GM12874 (cell line): ENCODE results near the gene PCDHA8.

Experiments
- TF ChIP-seq, protein P1 (sequence below): IDR thresholded peaks from 2 replicates; pipeline ENCODE4 v1.5.1; 2011; ENCODE audit warnings: low read depth, mild to moderate bottlenecking, control low read depth, low read length, moderate library complexity; ENCODE audit not compliant: insufficient read depth

Gene PCDHA8

DNA sequence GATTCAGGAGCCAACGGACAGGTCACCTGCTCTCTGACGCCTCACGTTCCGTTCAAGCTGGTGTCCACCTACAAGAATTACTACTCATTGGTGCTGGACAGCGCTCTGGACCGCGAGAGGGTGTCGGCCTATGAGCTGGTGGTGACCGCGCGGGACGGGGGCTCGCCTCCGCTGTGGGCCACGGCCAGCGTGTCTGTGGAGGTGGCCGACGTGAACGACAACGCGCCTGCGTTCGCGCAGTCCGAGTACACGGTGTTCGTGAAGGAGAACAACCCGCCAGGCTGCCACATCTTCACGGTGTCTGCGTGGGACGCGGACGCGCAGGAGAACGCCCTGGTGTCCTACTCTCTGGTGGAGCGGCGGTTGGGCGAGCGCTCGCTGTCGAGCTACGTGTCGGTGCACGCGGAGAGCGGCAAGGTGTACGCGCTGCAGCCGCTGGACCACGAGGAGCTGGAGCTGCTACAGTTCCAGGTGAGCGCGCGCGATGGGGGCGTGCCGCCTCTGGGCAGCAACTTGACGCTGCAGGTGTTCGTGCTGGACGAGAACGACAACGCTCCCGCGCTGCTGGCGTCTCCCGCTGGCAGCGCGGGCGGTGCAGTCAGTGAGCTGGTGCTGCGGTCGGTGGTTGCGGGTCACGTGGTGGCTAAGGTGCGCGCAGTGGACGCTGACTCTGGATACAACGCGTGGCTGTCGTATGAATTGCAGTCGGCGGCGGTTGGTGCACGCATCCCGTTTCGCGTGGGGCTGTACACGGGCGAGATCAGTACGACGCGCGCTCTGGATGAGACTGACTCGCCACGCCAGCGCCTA lies 16.4 kb downstream of the PCDHA8 start:
- TF ChIP-seq, protein P1, sequence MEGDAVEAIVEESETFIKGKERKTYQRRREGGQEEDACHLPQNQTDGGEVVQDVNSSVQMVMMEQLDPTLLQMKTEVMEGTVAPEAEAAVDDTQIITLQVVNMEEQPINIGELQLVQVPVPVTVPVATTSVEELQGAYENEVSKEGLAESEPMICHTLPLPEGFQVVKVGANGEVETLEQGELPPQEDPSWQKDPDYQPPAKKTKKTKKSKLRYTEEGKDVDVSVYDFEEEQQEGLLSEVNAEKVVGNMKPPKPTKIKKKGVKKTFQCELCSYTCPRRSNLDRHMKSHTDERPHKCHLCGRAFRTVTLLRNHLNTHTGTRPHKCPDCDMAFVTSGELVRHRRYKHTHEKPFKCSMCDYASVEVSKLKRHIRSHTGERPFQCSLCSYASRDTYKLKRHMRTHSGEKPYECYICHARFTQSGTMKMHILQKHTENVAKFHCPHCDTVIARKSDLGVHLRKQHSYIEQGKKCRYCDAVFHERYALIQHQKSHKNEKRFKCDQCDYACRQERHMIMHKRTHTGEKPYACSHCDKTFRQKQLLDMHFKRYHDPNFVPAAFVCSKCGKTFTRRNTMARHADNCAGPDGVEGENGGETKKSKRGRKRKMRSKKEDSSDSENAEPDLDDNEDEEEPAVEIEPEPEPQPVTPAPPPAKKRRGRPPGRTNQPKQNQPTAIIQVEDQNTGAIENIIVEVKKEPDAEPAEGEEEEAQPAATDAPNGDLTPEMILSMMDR, result no peak

DNA sequence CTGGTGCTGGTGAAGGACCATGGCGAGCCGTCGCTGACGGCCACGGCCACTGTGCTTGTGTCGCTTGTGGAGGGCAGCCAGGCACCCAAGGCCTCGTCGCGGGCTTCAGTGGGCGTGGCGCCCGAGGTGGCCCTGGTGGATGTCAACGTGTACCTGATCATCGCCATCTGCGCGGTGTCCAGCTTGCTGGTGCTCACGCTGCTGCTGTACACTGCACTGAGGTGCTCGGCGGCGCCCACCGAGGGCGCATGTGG lies 16.9 kb downstream of the PCDHA8 start:
- TF ChIP-seq, protein P1, result no peak

DNA sequence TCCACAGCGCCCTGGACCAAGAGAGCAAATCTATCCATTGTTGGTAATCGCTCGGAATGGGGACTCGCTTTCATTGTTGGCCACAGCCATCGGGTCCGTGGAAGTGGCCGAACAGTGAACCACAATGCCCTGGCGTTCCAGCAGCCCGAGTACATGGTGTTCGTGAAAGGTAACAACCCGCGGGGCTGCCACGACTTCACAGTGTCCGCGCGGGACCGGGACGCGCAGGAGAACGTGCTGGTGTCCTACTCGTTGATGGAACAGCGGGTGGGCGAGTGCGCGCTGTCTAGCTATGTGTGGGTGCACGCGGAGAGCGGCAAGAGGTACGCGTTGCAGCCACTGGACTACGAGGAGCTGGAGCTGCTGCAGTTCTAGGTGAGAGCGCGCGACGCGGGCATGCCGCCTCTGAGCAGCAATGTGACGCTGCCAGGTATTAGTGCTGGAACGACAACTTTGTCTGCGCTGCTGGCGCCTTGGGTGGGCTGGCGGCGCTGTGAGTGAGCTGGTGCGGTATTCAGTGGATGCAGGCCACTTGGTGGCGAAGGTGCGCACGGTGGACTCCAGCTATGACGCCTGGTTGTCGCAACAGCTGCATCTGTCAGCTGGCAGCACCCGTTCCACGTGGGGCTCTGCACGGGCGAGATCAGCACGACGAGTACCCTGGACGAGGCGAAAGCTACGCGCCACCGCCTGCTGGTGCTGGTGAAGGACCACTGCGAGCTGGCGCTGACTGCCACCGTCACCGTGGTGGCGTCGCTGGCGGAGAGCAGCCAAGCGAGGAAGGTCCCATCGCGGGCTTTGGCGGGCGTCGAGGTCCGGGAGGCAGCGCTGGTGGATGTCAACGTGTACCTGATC lies 21.7 kb downstream of the PCDHA8 start:
- TF ChIP-seq, protein P1, result no peak

DNA sequence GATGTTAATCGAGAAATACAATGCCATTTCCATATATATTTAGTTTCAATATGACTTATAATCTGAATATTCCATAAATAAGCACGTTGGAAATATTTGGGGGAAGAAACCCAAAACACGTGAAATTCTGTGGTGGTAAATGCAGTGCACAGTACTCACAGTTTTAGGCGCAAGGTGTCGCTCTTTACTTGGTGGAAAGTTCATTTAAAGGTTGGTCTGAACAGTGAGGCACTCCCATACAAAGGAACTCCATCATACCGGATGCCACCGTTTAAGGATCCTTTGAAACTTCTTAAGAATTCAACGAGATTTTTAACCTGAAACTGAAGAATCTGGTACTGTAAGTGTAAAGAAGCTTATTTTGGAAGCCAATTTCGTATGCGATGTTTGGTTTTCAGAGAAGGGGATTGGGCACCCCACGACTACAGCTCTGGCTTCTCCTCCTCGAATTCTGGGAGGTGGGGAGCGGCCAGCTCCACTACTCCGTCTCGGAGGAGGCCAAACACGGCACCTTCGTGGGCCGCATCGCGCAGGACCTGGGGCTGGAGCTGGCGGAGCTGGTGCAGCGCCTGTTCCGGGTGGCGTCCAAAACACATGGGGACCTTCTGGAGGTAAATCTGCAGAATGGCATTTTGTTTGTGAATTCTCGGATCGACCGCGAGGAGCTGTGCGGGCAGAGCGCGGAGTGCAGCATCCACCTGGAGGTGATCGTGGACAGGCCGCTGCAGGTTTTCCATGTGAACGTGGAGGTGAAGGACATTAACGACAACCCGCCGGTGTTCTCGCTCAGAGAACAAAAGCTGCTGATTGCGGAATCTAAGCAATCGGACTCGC lies 28.0 kb downstream of the PCDHA8 start, which contains the start of gene PCDHA11:
PCDHA11 (plus strand) TSS at position 237 of the 834 bp plus-strand sequence; CDS start at position 384, 147 bp downstream.
- TF ChIP-seq, protein P1, result no peak

DNA sequence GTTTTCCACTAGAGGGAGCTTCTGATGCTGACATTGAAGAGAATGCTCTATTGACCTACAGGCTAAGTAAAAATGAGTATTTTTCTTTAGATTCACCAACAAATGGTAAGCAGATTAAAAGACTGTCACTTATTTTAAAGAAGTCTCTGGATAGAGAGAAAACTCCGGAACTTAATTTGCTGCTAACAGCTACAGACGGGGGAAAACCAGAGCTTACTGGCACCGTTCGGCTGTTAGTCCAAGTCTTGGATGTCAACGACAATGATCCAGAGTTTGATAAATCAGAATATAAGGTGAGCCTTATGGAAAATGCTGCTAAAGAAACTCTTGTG lies 28.5 kb downstream of the PCDHA8 start:
- TF ChIP-seq, protein P1, result no peak

DNA sequence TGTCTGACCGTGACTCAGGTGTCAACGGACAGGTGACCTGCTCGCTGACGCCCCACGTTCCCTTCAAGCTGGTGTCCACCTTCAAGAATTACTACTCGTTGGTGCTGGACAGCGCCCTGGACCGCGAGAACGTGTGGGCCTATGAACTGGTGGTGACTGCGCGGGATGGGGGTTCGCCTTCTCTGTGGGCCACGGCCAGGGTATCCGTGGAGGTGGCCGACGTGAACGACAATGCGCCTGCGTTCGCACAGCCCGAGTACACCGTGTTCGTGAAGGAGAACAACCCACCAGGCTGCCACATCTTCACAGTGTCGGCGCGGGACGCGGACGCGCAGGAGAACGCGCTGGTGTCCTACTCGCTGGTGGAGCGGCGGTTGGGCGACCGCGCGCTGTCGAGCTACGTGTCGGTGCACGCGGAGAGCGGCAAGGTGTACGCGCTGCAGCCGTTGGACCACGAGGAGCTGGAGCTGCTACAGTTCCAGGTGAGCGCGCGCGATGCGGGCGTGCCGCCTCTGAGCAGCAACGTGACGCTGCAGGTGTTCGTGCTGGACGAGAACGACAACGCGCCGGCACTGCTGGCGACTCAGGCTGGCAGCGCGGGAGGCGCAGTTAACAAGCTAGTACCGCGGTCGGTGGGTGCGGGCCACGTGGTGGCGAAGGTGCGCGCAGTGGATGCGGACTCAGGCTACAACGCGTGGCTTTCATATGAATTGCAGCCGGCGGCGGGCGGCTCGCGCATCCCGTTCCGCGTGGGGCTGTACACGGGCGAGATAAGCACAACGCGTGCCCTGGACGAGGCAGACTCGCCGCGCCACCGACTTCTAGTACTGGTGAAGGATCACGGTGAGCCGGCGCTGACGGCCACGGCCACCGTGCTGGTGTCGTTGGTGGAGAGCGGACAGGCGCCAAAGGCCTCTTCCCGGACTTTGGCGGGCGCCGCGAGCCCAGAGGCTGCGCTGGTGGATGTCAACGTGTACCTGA lies 29.5 kb downstream of the PCDHA8 start:
- TF ChIP-seq, protein P1, result no peak
